PC-9 (cell line): Measurements from ENCODE around the gene UGT1A7. TPM values are rescaled to one million over a fixed set of nuclear protein-coding genes. Genes with fewer than 3 reads are reported as not detected.

Source experiments
- BruUV-seq: library from RNA; stranded (reverse); fragments of 400-500 nt; replicated peaks from 2 replicates; lab custom pipeline; 2021; lab: Mats Ljungman, UMichigan
- CTCF ChIA-PET: fragments of 300-600 bp; sonication (Branson Sonifier 250); formaldehyde crosslinking; loops from one replicate; lab custom pipeline; 2022; ENCODE audit warnings: antibody characterized with exemption; lab: Charles Lee
- POLR2A ChIA-PET: fragments of 300-600 bp; sonication (Branson Sonifier 250); formaldehyde crosslinking; loops from one replicate; lab custom pipeline; 2022; ENCODE audit warnings: antibody characterized with exemption; ENCODE audit not compliant: unreplicated experiment; lab: Charles Lee
- DNase-seq, 2 experiments: peaks; one replicate each; pipeline versions ENCODE4 v3.0.0 to v3.0.0-alpha.2; 2015 to 2022; ENCODE audit warnings: mixed read lengths in 1 of 2
- H2AFZ ChIP-seq: fragments of 200-600 bp; sonication (generic); 2 replicates; pipeline ENCODE4 v1.8.1; 2017; ENCODE audit warnings: antibody characterized with exemption
- H3F3A ChIP-seq: fragments of 200-600 bp; sonication (generic); 2 replicates; pipeline ENCODE4 v1.8.1; 2017; ENCODE audit warnings: antibody characterized with exemption, mild to moderate bottlenecking, low read depth; ENCODE audit not compliant: insufficient read depth
- H3K27ac ChIP-seq: fragments of 200-600 bp; sonication (generic); 2 replicates; pipeline ENCODE4 v1.6.1; 2016; ENCODE audit warnings: mixed run types
- H3K27me3 ChIP-seq: fragments of 200-600 bp; sonication (generic); 2 replicates; pipeline ENCODE4 v1.6.1; 2016; ENCODE audit warnings: low read depth, mixed run types; ENCODE audit not compliant: insufficient read depth
- H3K36me3 ChIP-seq: fragments of 200-600 bp; sonication (generic); 2 replicates; pipeline ENCODE4 v1.6.1; 2016; ENCODE audit warnings: low read depth, mixed run types
- H3K4me1 ChIP-seq: fragments of 200-600 bp; sonication (generic); replicated peaks from 2 replicates; pipeline ENCODE4 v1.6.1; 2016; ENCODE audit warnings: mixed run types; ENCODE audit not compliant: insufficient read depth
- H3K4me2 ChIP-seq: fragments of 200-600 bp; sonication (generic); 2 replicates; pipeline ENCODE4 v1.6.1; 2017; ENCODE audit warnings: mixed run types
- H3K4me3 ChIP-seq: fragments of 200-600 bp; sonication (generic); 2 replicates; pipeline ENCODE4 v1.6.1; 2016; ENCODE audit warnings: mixed run types
- H3K79me2 ChIP-seq: fragments of 200-600 bp; sonication (generic); 2 replicates; pipeline ENCODE4 v1.6.1; 2017; ENCODE audit warnings: low read depth, mixed run types
- H3K9me2 ChIP-seq: fragments of 200-600 bp; sonication (generic); 2 replicates; pipeline ENCODE4 v1.8.1; 2017; ENCODE audit warnings: mild to moderate bottlenecking; ENCODE audit not compliant: insufficient read depth
- H3K9me3 ChIP-seq: fragments of 200-600 bp; sonication (generic); 2 replicates; pipeline ENCODE4 v1.8.1; 2016; ENCODE audit warnings: low read depth; ENCODE audit not compliant: insufficient read depth
- H4K20me1 ChIP-seq: fragments of 200-600 bp; sonication (generic); 2 replicates; pipeline ENCODE4 v1.8.1; 2017; ENCODE audit not compliant: insufficient read depth
- EZH2 ChIP-seq: fragments of 200-600 bp; sonication (generic); IDR thresholded peaks from 2 replicates; pipeline ENCODE4 v1.8.0; 2017; ENCODE audit warnings: antibody characterized with exemption, low read depth
- intact Hi-C: fragments of 100-400 bp; cut with micrococcal nuclease; formaldehyde crosslinking; loops from one replicate; pipeline ENCODE4 v1.10.0; 2022; ENCODE audit not compliant: unreplicated experiment
- total RNA-seq: library from RNA; stranded (reverse); gene quantifications from 2 replicates; pipeline ENCODE4 v1.2.3, GENCODE V29; 2021
- TF ChIP-seq, protein P1 (sequence below): fragments of 200-600 bp; sonication (generic); conservative IDR thresholded peaks from 2 replicates; pipeline ENCODE4 v1.6.1; 2017; ENCODE audit warnings: mixed run types, antibody characterized with exemption, mild to moderate bottlenecking, moderate library complexity

Gene UGT1A7
- total RNA-seq, 1 experiment from 2014 or later = 20.3 TPM

DNA sequence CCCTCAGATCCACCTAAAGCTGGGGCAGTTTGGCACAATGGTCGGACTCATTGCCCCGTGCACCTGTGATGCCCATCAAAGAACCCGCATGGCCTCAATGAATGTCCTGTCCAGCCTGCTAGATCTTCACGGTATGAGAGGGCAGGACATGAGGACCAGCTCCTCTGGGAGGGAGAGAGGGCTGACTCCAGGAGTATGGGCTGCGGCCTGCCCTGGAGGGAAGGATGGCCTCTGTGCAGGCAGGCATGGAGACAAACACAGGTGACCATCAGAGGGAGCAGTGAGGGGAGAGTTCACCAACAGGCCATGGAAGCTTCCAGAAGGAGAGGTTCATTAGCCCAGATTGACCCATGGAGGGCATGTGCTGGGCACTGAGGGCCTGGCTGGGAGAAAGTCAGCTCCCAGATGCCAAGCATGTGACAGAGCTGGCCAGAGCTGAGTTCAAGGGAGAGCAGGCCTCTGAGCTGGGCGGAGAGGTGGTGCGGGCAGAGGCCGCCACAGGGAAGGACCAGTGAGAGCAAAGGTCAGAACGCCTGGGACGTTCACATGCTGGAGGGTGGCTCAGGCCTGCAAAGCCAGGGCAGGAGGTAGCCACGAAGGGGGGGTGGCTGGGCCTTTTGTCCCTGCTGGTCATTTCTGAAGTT lies 136.4 kb downstream of the UGT1A7 start:
- CTCF ChIA-PET = no interaction called here
- no peaks in the 10 kb centered on the region for H3K79me2 ChIP-seq

GRCh38 chr2:233818639-233819621 lies 137.2 kb downstream of the UGT1A7 start:
- Histone ChIP-seq H3K27me3 (no peaks in the 10 kb centered on the region), H3K9me2 (no peaks in the 10 kb centered on the region), H2AFZ (no peak overlapping the region), H3K4me1 (no peaks in the 10 kb centered on the region), H3K4me2 (no peak overlapping the region), H3F3A (no peaks in the 10 kb centered on the region), H3K4me3 (no peak overlapping the region), H3K36me3 (no peaks in the 10 kb centered on the region), H3K79me2 (no peaks in the 10 kb centered on the region), H4K20me1 (no peaks in the 10 kb centered on the region), H3K27ac (no peak overlapping the region), H3K9me3 (no peaks in the 10 kb centered on the region)
- intact Hi-C loops = no loop called here
- ChIA-PET POLR2A (interaction anchor here (0.6 kb wide), 1 partner anchor 389 kb away, joined by 7 read pairs; no protein-coding TSS in a partner anchor), CTCF (no interaction called here)
- no TSS peak for BruUV-seq
- no peak for DNase-seq
- no peak for TF ChIP-seq EZH2
- TF ChIP-seq, protein P1, sequence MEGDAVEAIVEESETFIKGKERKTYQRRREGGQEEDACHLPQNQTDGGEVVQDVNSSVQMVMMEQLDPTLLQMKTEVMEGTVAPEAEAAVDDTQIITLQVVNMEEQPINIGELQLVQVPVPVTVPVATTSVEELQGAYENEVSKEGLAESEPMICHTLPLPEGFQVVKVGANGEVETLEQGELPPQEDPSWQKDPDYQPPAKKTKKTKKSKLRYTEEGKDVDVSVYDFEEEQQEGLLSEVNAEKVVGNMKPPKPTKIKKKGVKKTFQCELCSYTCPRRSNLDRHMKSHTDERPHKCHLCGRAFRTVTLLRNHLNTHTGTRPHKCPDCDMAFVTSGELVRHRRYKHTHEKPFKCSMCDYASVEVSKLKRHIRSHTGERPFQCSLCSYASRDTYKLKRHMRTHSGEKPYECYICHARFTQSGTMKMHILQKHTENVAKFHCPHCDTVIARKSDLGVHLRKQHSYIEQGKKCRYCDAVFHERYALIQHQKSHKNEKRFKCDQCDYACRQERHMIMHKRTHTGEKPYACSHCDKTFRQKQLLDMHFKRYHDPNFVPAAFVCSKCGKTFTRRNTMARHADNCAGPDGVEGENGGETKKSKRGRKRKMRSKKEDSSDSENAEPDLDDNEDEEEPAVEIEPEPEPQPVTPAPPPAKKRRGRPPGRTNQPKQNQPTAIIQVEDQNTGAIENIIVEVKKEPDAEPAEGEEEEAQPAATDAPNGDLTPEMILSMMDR = no peak

More for the DNA sequence above, 136.4 kb downstream of the UGT1A7 start:
- POLR2A ChIA-PET = interaction anchor here (0.7 kb wide), 1 partner anchor 118 kb away, joined by 3 read pairs; no protein-coding TSS in a partner anchor
- Histone ChIP-seq H4K20me1 (no peaks in the 10 kb centered on the region), H3K9me3 (no peaks in the 10 kb centered on the region), H3K27ac (no peak overlapping the region), H3K4me1 (no peaks in the 10 kb centered on the region), H3F3A (no peaks in the 10 kb centered on the region), H3K4me3 (no peak overlapping the region), H3K27me3 (no peaks in the 10 kb centered on the region), H3K9me2 (no peaks in the 10 kb centered on the region), H3K36me3 (no peaks in the 10 kb centered on the region), H2AFZ (no peak overlapping the region), H3K4me2 (no peak overlapping the region)
- no peak for DNase-seq
- no peak for TF ChIP-seq EZH2
- TF ChIP-seq, protein P1 = no peak
- BruUV-seq = no TSS peak
- intact Hi-C loops = no loop called here

DNA sequence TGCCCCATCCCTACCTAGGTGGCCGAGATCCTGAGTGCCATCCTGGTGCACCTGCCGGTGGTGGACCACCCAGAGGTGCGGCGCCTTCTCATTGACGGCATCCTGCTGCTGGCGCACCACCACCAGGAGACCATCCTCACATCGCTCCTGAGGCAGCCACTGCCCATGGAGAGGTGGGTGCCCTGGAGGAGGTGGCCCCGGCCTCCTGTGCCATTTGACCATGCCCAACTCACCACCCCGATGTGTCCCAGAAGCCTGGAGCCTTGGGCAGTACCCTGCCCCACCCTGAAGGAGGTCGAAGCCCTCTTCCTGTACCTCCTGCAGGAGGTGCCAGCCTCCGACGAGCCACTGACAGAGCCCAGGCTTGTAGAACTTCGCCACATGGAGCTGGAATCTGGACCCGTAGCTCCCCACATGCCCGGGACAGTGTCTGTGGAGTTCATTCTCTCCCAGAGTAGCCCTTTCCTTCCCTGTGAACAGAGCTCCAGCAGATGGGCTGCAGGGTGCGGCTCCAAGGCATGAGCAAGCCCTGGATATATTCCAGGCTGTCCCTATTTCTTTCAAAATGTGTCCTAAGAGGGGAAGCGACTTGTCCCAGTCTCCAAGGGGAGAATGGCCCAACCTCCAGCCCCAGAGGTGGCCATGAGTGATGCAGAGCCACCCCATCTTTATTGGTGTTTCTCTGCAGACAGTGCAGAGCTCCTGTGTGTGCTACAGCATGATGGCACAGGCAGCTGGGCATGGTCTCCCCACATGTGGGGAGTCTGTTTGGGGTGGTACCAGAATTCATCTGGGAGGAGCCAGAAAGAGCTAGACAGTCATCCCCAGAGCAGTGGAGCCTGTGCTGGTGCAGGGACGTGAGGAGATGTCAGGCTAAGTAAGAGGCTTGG lies 138.4 kb downstream of the UGT1A7 start:
- Histone ChIP-seq H3K9me3 (no peaks in the 10 kb centered on the region), H2AFZ (no peak overlapping the region), H3K4me3 (no peak overlapping the region), H4K20me1 (no peaks in the 10 kb centered on the region), H3K4me1 (no peaks in the 10 kb centered on the region), H3K36me3 (no peaks in the 10 kb centered on the region), H3K27me3 (no peaks in the 10 kb centered on the region), H3K4me2 (no peak overlapping the region), H3K9me2 (no peaks in the 10 kb centered on the region), H3F3A (no peaks in the 10 kb centered on the region), H3K27ac (no peak overlapping the region), H3K79me2 (no peaks in the 10 kb centered on the region)
- no peak for DNase-seq
- BruUV-seq = no TSS peak
- CTCF ChIA-PET = no interaction called here
- no peak for TF ChIP-seq EZH2
- TF ChIP-seq, protein P1 = no peak
- intact Hi-C loops = no loop called here
- POLR2A ChIA-PET = no interaction called here
